ENCODE measurements around the gene SMAD2.
"Not testable (repeated sequence)": the region's sequence is repeated elsewhere in the genome, so short reads cannot be mapped to it uniquely, and the experiment has no call there.

SMAD2 gene

GRCh38 chr18:47844828-47845498, 85.5 kb downstream of the SMAD2 start:
- no peak for DNase-seq

- no peak for DNase-seq
Observed at GRCh38 chr18:47842836-47843235, 87.6 kb downstream of the SMAD2 start.

GRCh38 chr18:47838396-47838795, 92.1 kb downstream of the SMAD2 start:
- no peak for DNase-seq

GRCh38 chr18:47832348-47832747, 98.1 kb downstream of the SMAD2 start:
- no peak for DNase-seq

- no peak for DNase-seq
Observed at GRCh38 chr18:47831351-47831750, 99.1 kb downstream of the SMAD2 start.

GRCh38 chr18:47830772-47831171, 99.7 kb downstream of the SMAD2 start:
- DNase-seq = no peak

- no peak for DNase-seq
Observed at GRCh38 chr18:47829831-47830230, 100.6 kb downstream of the SMAD2 start.

GRCh38 chr18:47828031-47828430, 102.4 kb downstream of the SMAD2 start:
- DNase-seq = not testable (repeated sequence)

- DNase-seq = no peak
Observed at GRCh38 chr18:47826157-47827074, 104.0 kb downstream of the SMAD2 start.

- DNase-seq = no peak
Observed at GRCh38 chr18:47821314-47821713, 109.1 kb downstream of the SMAD2 start.

GRCh38 chr18:47817795-47818077, 112.7 kb downstream of the SMAD2 start:
- DNase-seq = no peak

GRCh38 chr18:47817017-47817794, 113.3 kb downstream of the SMAD2 start:
- no peak for DNase-seq

- DNase-seq = no peak
Observed at GRCh38 chr18:47815486-47816270, 114.8 kb downstream of the SMAD2 start.

- no peak for DNase-seq
Observed at GRCh38 chr18:47809420-47809819, 121.0 kb downstream of the SMAD2 start.

GRCh38 chr18:47802802-47803201, 127.7 kb downstream of the SMAD2 start:
- no peak for DNase-seq

GRCh38 chr18:47801817-47802216, 128.6 kb downstream of the SMAD2 start:
- DNase-seq = no peak

GRCh38 chr18:47800756-47801155, 129.7 kb downstream of the SMAD2 start:
- no peak for DNase-seq

- no peak for DNase-seq
Observed at GRCh38 chr18:47800248-47800647, 130.2 kb downstream of the SMAD2 start.

GRCh38 chr18:47799376-47799775, 131.1 kb downstream of the SMAD2 start:
- no peak for DNase-seq

GRCh38 chr18:47798366-47798765, 132.1 kb downstream of the SMAD2 start:
- no peak for DNase-seq

- no peak for DNase-seq
Observed at GRCh38 chr18:47797126-47797525, 133.3 kb downstream of the SMAD2 start.

- no peak for DNase-seq
Observed at GRCh38 chr18:47795434-47795814, 135.0 kb downstream of the SMAD2 start.

Measured in hypothalamus (tissue), 51 donors.